ENCODE results near the gene PPP1R13L. TPM values are rescaled to one million over a fixed set of nuclear protein-coding genes. Genes with fewer than 3 reads are reported as not detected.

The PPP1R13L gene
- total RNA-seq, 2 donors from 2014 or later, result 112 to 230 TPM

DNA sequence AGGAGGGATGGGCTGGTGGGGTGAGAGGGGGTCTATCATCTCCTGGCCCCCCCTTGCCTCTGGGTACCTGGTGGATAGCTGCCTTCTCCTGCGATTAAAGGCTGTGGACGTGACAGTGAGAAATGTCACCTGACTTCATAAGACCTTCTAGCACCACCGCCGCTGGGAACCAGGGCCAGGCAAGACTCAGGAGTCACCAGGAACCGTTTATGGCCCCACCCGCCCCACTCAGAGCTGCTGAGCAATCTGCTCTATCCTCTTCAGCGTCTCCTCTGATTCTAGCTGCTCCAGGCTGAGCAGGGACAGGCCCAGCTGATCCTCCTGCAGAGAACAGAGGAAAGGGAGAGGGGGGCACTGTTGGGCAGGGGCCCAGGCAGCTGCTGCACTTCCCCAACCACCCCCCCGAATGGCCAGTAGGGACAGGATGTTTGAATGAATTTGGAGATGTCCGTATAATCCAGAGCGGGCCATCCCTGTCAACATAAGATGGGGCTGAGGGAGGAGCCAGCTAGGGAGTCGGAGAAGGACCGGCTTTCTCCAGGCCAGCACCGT lies 53.4 kb downstream of the PPP1R13L start:
- Histone ChIP-seq H3K4me3 (no peak overlapping the region), H3K4me1 (no peaks in the 10 kb centered on the region), H3K27me3 (peaks cover 0 to under 1% of the 10 kb centered on the region in 2 donors), H3K9me3 (no peaks in the 10 kb centered on the region), H3K36me3 (peaks cover 27% of the 10 kb centered on the region), H3K27ac (no peak overlapping the region)
- TF ChIP-seq, protein P1, sequence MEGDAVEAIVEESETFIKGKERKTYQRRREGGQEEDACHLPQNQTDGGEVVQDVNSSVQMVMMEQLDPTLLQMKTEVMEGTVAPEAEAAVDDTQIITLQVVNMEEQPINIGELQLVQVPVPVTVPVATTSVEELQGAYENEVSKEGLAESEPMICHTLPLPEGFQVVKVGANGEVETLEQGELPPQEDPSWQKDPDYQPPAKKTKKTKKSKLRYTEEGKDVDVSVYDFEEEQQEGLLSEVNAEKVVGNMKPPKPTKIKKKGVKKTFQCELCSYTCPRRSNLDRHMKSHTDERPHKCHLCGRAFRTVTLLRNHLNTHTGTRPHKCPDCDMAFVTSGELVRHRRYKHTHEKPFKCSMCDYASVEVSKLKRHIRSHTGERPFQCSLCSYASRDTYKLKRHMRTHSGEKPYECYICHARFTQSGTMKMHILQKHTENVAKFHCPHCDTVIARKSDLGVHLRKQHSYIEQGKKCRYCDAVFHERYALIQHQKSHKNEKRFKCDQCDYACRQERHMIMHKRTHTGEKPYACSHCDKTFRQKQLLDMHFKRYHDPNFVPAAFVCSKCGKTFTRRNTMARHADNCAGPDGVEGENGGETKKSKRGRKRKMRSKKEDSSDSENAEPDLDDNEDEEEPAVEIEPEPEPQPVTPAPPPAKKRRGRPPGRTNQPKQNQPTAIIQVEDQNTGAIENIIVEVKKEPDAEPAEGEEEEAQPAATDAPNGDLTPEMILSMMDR (IDR thresholded peaks at IDR 0.05), result no peak
- DNase-seq (ENCODE audit: low spot score), result no peak

DNA sequence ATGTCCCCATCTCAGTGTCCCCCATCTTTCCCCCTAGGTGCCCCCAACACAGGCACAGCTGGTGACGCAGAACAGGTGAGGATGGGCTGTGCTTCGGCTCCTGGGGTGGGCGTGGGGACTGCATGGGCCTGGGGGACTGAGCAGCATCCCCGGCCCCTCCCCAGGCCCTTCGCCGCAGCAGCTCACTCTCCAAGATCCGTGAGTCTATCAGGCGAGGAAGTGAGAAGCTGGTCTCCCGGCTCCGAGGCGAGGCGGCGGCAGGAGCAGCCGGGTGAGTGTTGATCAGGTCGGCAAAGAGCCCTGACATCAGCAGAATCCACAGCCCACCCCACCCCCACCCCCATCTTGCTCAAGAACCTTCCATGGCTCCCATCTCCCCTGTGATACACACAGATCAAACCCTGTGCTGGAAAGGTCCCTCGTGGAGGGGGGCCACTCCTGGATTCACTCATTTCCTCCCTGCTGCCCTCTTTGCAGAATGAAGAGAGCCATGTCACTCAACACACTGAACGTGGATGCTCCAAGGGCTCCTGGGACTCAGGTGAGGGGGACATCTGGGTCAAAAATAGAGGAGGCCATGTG lies 54.3 kb downstream of the PPP1R13L start:
- Histone ChIP-seq H3K4me1 (no peaks in the 10 kb centered on the region), H3K4me3 (no peak overlapping the region), H3K27me3 (peaks cover 0 to 4% of the 10 kb centered on the region in 2 donors), H3K36me3 (peaks cover 27% of the 10 kb centered on the region), H3K27ac (no peak overlapping the region), H3K9me3 (no peaks in the 10 kb centered on the region)
- TF ChIP-seq, protein P1 (IDR thresholded peaks at IDR 0.05), result no peak
- DNase-seq (ENCODE audit: low spot score), result no peak

- TF ChIP-seq, protein P1 (IDR thresholded peaks at IDR 0.05), result no peak
- DNase-seq (ENCODE audit: low spot score), result no peak
- H3K36me3 ChIP-seq, result peaks cover 23% of the 10 kb centered on the region
Observed at GRCh38 chr19:45349430-45349941, 55.4 kb downstream of the PPP1R13L start.

DNA sequence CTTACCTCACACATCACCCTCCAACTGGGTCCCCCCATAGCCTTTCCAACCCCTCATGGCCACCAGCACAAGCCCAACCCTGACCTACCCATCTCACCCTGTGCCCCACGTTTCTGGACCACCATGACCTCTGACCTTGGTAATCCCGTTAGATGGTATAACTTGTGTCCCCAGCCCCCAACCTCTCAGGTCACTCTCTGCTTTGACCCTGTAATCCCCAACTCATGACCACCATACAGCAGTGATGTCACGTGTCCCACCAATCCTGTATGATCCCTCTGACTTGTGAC lies 55.8 kb downstream of the PPP1R13L start:
- no peak for DNase-seq (ENCODE audit: low spot score)
- H3K4me1 ChIP-seq, result no peaks in the 10 kb centered on the region
- no peaks in the 10 kb centered on the region for H3K9me3 ChIP-seq

More at GRCh38 chr19:45349430-45349941, 55.4 kb downstream of the PPP1R13L start:
- Histone ChIP-seq H3K27me3 (peaks cover 0 to 4% of the 10 kb centered on the region in 2 donors), H3K27ac (no peak overlapping the region), H3K4me3 (no peak overlapping the region), H3K4me1 (no peaks in the 10 kb centered on the region), H3K9me3 (no peaks in the 10 kb centered on the region)

GRCh38 chr19:45348367-45349125 lies 56.3 kb downstream of the PPP1R13L start:
- no peaks in the 10 kb centered on the region for H3K4me1 ChIP-seq
- no peaks in the 10 kb centered on the region for H3K9me3 ChIP-seq
- no peak for DNase-seq (ENCODE audit: low spot score)
- peaks cover 0 to 4% of the 10 kb centered on the region in 2 donors for H3K27me3 ChIP-seq
- H3K4me3 ChIP-seq, result no peak overlapping the region
- TF ChIP-seq, protein P1 (IDR thresholded peaks at IDR 0.05), result no peak
- peaks cover 19% of the 10 kb centered on the region for H3K36me3 ChIP-seq
- H3K27ac ChIP-seq, result no peak overlapping the region

More for the DNA sequence above, 55.8 kb downstream of the PPP1R13L start:
- Histone ChIP-seq H3K27ac (no peak overlapping the region), H3K36me3 (peaks cover 19% of the 10 kb centered on the region), H3K27me3 (peaks cover 0 to 4% of the 10 kb centered on the region in 2 donors), H3K4me3 (no peak overlapping the region)
- TF ChIP-seq, protein P1 (IDR thresholded peaks at IDR 0.05), result no peak
